Measurements from ENCODE around the gene TRIM36. TPM values are rescaled to one million over a fixed set of nuclear protein-coding genes. Genes with fewer than 3 reads are reported as not detected.
A peak's percentile ranks its signal among the peaks of the same experiment; 100 is the strongest.

TRIM36 gene
- total and polyA plus RNA-seq, 10 of the 15 experiments (the other 5 are each of a cell fraction or from before 2014, with no cell fraction given): 0.01 to 0.09 (median 0.07) TPM; not detected in 6

DNA sequence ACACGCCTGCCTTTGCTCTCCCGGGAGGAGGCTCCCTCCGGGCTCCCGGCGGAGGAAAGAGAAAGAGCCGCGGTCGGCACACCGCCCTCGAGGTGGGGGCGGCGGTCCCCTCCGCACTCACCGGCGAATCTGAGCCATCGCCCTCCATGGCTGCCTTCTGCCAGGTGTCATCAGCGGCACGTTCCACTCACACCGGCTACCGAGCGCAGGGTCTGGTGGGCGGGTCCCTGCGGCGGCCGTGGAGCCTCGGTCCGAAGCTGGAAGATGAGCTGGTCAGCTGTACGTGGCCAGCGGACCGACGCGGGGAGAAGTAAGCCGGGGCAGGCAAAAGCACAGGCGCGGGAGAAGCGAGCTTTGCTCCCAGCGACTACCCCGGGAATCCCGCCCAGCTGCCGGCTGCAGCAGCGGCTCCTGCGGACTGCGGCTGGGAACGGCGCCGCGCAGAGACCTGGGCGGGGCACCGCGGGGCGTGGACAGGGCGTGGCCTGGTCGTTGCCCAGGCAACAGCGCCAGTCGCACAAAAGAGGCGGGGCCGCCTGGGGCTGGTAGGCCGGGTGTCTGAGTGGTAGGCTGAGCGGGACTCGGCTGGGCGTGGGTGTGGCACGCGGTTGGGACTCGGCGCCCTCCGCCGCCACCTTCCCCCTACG, at the start of gene TRIM36 (continued):
- TF ChIP-seq, protein P1, sequence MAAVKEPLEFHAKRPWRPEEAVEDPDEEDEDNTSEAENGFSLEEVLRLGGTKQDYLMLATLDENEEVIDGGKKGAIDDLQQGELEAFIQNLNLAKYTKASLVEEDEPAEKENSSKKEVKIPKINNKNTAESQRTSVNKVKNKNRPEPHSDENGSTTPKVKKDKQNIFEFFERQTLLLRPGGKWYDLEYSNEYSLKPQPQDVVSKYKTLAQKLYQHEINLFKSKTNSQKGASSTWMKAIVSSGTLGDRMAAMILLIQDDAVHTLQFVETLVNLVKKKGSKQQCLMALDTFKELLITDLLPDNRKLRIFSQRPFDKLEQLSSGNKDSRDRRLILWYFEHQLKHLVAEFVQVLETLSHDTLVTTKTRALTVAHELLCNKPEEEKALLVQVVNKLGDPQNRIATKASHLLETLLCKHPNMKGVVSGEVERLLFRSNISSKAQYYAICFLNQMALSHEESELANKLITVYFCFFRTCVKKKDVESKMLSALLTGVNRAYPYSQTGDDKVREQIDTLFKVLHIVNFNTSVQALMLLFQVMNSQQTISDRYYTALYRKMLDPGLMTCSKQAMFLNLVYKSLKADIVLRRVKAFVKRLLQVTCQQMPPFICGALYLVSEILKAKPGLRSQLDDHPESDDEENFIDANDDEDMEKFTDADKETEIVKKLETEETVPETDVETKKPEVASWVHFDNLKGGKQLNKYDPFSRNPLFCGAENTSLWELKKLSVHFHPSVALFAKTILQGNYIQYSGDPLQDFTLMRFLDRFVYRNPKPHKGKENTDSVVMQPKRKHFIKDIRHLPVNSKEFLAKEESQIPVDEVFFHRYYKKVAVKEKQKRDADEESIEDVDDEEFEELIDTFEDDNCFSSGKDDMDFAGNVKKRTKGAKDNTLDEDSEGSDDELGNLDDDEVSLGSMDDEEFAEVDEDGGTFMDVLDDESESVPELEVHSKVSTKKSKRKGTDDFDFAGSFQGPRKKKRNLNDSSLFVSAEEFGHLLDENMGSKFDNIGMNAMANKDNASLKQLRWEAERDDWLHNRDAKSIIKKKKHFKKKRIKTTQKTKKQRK (IDR thresholded peaks at IDR 0.05; ENCODE audit: low read depth, low read length): no peak
- TF ChIP-seq POLR2A (IDR thresholded peaks at IDR 0.05; ENCODE audit: low read depth, low read length) (peak; percentile 48; the same call in 1 of the 2 replicates), STAT1 (conservative IDR thresholded peaks at IDR 0.05) (0 out of 2 replicates have a peak, but pooled peaks have one; percentile 55), NBN (IDR thresholded peaks at IDR 0.05) (no peak), EGR1 (IDR thresholded peaks at IDR 0.05; ENCODE audit: borderline replicate concordance in 1 of 2, low read depth in 2 of 2, low read length in 2 of 2) (peak; percentile 11 to 74), IKZF1 (conservative IDR thresholded peaks at IDR 0.05) (peak; percentile 73), IKZF2 (IDR thresholded peaks at IDR 0.05) (no peak), CREM (IDR thresholded peaks at IDR 0.05; ENCODE audit: low read depth) (0 out of 2 replicates have a peak, but pooled peaks have one; percentile 11), ZZZ3 (IDR thresholded peaks at IDR 0.05; ENCODE audit: control insufficient read depth, insufficient read length, low read depth) (no peak), ZNF207 (IDR thresholded peaks at IDR 0.05; ENCODE audit: borderline replicate concordance) (0 out of 2 replicates have a peak, but pooled peaks have one; percentile 34), YY1 (IDR thresholded peaks at IDR 0.05; ENCODE audit: low read depth, low read length) (peak; percentile 51), IRF4 (IDR thresholded peaks at IDR 0.05; ENCODE audit: low read depth, low read length) (no peak), RUNX3 (IDR thresholded peaks at IDR 0.05; ENCODE audit: low read length) (no peak), GATAD2B (conservative IDR thresholded peaks at IDR 0.05; ENCODE audit: low read depth) (peak; percentile 55; the same call in 1 of the 2 replicates), RAD51 (IDR thresholded peaks at IDR 0.05) (no peak)
- TF ChIP-seq, protein P2, sequence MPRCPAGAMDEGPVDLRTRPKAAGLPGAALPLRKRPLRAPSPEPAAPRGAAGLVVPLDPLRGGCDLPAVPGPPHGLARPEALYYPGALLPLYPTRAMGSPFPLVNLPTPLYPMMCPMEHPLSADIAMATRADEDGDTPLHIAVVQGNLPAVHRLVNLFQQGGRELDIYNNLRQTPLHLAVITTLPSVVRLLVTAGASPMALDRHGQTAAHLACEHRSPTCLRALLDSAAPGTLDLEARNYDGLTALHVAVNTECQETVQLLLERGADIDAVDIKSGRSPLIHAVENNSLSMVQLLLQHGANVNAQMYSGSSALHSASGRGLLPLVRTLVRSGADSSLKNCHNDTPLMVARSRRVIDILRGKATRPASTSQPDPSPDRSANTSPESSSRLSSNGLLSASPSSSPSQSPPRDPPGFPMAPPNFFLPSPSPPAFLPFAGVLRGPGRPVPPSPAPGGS (IDR thresholded peaks at IDR 0.05; ENCODE audit: borderline replicate concordance, insufficient read depth, low read depth, low read length, poor library complexity, severe bottlenecking): no peak
- TF ChIP-seq, protein P3, sequence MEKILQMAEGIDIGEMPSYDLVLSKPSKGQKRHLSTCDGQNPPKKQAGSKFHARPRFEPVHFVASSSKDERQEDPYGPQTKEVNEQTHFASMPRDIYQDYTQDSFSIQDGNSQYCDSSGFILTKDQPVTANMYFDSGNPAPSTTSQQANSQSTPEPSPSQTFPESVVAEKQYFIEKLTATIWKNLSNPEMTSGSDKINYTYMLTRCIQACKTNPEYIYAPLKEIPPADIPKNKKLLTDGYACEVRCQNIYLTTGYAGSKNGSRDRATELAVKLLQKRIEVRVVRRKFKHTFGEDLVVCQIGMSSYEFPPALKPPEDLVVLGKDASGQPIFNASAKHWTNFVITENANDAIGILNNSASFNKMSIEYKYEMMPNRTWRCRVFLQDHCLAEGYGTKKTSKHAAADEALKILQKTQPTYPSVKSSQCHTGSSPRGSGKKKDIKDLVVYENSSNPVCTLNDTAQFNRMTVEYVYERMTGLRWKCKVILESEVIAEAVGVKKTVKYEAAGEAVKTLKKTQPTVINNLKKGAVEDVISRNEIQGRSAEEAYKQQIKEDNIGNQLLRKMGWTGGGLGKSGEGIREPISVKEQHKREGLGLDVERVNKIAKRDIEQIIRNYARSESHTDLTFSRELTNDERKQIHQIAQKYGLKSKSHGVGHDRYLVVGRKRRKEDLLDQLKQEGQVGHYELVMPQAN (conservative IDR thresholded peaks at IDR 0.05): no peak
- TF ChIP-seq, protein P4, sequence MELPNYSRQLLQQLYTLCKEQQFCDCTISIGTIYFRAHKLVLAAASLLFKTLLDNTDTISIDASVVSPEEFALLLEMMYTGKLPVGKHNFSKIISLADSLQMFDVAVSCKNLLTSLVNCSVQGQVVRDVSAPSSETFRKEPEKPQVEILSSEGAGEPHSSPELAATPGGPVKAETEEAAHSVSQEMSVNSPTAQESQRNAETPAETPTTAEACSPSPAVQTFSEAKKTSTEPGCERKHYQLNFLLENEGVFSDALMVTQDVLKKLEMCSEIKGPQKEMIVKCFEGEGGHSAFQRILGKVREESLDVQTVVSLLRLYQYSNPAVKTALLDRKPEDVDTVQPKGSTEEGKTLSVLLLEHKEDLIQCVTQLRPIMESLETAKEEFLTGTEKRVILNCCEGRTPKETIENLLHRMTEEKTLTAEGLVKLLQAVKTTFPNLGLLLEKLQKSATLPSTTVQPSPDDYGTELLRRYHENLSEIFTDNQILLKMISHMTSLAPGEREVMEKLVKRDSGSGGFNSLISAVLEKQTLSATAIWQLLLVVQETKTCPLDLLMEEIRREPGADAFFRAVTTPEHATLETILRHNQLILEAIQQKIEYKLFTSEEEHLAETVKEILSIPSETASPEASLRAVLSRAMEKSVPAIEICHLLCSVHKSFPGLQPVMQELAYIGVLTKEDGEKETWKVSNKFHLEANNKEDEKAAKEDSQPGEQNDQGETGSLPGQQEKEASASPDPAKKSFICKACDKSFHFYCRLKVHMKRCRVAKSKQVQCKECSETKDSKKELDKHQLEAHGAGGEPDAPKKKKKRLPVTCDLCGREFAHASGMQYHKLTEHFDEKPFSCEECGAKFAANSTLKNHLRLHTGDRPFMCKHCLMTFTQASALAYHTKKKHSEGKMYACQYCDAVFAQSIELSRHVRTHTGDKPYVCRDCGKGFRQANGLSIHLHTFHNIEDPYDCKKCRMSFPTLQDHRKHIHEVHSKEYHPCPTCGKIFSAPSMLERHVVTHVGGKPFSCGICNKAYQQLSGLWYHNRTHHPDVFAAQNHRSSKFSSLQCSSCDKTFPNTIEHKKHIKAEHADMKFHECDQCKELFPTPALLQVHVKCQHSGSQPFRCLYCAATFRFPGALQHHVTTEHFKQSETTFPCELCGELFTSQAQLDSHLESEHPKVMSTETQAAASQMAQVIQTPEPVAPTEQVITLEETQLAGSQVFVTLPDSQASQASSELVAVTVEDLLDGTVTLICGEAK (IDR thresholded peaks at IDR 0.05; ENCODE audit: borderline replicate concordance): no peak
- TF ChIP-seq, protein P5, sequence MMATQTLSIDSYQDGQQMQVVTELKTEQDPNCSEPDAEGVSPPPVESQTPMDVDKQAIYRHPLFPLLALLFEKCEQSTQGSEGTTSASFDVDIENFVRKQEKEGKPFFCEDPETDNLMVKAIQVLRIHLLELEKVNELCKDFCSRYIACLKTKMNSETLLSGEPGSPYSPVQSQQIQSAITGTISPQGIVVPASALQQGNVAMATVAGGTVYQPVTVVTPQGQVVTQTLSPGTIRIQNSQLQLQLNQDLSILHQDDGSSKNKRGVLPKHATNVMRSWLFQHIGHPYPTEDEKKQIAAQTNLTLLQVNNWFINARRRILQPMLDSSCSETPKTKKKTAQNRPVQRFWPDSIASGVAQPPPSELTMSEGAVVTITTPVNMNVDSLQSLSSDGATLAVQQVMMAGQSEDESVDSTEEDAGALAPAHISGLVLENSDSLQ (IDR thresholded peaks at IDR 0.05): peak; percentile 90

All from GM12878 (cell line).